SK-N-MC (cell line): ENCODE data around the gene ATP9B.
"Not testable (repeated sequence)": the region's sequence is repeated elsewhere in the genome, so short reads cannot be mapped to it uniquely, and the experiment has no call there.

ENCODE experiments used
- DNase-seq: peaks from one replicate; pipeline ENCODE4 v3.0.0-alpha.2; 2011; ENCODE audit warnings: low read depth, low spot score
- H3K27ac ChIP-seq: fragments of 200-600 bp; sonication (generic); 2 replicates; pipeline ENCODE4 v1.5.1; 2016; ENCODE audit warnings: mixed run types
- H3K36me3 ChIP-seq: fragments of 200-600 bp; sonication (generic); 2 replicates; pipeline ENCODE4 v1.6.1; 2017; ENCODE audit warnings: antibody characterized with exemption, low read length, mixed read lengths; ENCODE audit not compliant: insufficient read depth
- H3K4me3 ChIP-seq: fragments of 200-600 bp; sonication (generic); 2 replicates; pipeline ENCODE4 v1.5.1; 2016
- H3K9ac ChIP-seq: fragments of 200-600 bp; sonication (generic); 2 replicates; pipeline ENCODE4 v1.8.0; 2017; ENCODE audit warnings: mixed run types, mixed read lengths; ENCODE audit not compliant: insufficient read length
- H3K9me3 ChIP-seq: fragments of 200-600 bp; sonication (generic); 2 replicates; pipeline ENCODE4 v1.6.1; 2017; ENCODE audit warnings: low read depth, mild to moderate bottlenecking, antibody characterized with exemption, low read length, moderate library complexity, mixed read lengths
- EZH2 ChIP-seq: fragments of 200-600 bp; sonication (generic); IDR thresholded peaks from one replicate; pipeline ENCODE4 v1.6.1; 2017; ENCODE audit warnings: antibody characterized with exemption
- FOXP2 ChIP-seq: optimal IDR thresholded peaks from 2 replicates; pipeline ENCODE3; 2011; ENCODE audit warnings: mild to moderate bottlenecking, moderate library complexity; ENCODE audit not compliant: insufficient read depth; ENCODE audit errors: extremely low read length, control extremely low read depth
- POLR2AphosphoS5 ChIP-seq: IDR thresholded peaks from 2 replicates; pipeline ENCODE4 v1.6.1; 2012; ENCODE audit warnings: mild to moderate bottlenecking, low read depth, low read length, borderline replicate concordance

ATP9B gene

DNA sequence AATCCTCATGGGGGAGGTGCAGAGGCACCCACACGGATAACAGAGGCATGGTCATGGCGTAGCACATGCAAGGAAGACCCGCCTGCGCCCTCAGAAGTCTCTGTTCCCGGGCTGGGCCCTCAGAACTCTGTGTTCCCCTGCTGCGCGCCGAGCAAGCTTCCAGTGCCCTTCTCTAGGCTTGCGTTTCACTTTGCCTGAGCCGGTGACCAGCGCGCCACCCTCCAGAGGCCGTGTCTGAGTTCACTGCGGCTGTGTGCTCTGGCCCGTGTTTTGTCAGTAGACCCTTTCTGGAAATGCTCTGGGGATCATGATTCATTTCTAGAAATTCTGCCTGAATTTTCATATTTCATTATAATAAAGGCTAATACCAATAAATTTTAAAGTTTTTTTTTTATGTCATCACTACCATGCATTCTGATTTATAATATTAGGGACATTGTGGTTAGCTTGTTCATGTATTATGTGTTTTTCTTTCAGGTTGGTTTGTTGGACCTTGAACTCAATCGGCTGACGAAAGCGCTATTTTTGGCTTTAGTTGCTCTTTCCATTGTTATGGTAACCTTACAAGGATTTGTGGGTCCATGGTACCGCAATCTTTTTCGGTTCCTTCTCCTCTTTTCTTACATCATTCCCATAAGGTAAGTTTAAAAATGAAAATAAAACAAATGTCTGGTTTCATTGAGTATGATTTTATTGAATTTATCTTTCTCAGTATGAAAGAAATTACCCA, 183.9 kb downstream of the ATP9B start:
- no peak for TF ChIP-seq EZH2
- TF ChIP-seq POLR2AphosphoS5 = no peak
- TF ChIP-seq FOXP2 = no peak
- no peak for DNase-seq
- H3K9me3 ChIP-seq = no peaks in the 10 kb centered on the region
- H3K9ac ChIP-seq = no peak overlapping the region
- no peaks in the 10 kb centered on the region for H3K36me3 ChIP-seq
- no peak overlapping the region for H3K27ac ChIP-seq
- H3K4me3 ChIP-seq = no peak overlapping the region

- Histone ChIP-seq H3K9ac (no peak overlapping the region), H3K27ac (no peak overlapping the region), H3K4me3 (no peak overlapping the region), H3K9me3 (no peaks in the 10 kb centered on the region), H3K36me3 (no peaks in the 10 kb centered on the region)
- no peak for DNase-seq
- TF ChIP-seq FOXP2 (no peak), EZH2 (no peak), POLR2AphosphoS5 (no peak)
These were observed 188.3 kb downstream of the ATP9B start for GRCh38 chr18:79257480-79257879.

- Histone ChIP-seq H3K36me3 (no peaks in the 10 kb centered on the region), H3K4me3 (no peak overlapping the region), H3K9ac (no peak overlapping the region), H3K27ac (no peak overlapping the region), H3K9me3 (no peaks in the 10 kb centered on the region)
- TF ChIP-seq POLR2AphosphoS5 (no peak), FOXP2 (no peak), EZH2 (no peak)
- no peak for DNase-seq
These were observed 189.3 kb downstream of the ATP9B start for GRCh38 chr18:79258447-79258846.

DNA sequence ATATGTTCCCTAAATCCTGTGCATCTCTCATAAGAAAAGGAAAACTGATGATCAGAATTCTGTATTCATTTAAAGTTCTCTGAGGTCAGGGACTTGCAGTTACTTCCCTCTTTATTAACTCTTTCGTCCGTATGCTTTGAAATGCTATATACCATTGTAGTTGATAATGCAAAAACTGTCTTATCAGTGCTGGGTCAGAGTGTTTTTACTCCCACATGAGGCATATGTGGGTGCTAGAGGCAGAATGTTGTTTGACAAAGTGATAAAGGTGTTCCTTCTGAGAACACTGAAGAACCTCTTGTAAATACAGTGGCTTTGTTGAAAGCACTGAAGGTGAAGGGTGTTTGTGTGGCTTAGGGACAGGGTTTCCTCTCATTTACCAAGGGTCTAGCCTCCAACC, 190.0 kb downstream of the ATP9B start:
- Histone ChIP-seq H3K36me3 (no peaks in the 10 kb centered on the region), H3K27ac (no peak overlapping the region), H3K9me3 (no peaks in the 10 kb centered on the region), H3K9ac (no peak overlapping the region), H3K4me3 (no peak overlapping the region)
- no peak for TF ChIP-seq EZH2
- no peak for TF ChIP-seq FOXP2
- TF ChIP-seq POLR2AphosphoS5 = no peak
- DNase-seq = no peak

DNA sequence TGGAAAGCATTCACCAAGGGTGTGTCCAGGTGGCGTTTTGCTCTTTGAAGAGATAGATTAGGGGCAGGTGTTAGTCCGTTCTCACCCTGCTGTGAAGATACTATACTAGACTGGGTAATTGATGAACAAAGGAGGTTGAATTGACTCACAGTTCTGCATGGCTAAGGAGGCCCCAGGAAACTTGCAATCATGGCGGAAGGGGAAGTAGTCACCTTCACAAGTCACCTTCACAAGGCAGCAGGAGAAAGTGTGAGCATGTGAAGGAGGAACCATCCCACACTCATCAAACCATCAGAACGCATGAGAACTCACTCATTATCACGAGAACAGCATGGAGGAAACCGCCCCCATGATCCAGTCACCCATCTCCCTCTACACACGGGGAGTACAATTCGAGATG, 190.8 kb downstream of the ATP9B start:
- TF ChIP-seq EZH2 (no peak), FOXP2 (no peak), POLR2AphosphoS5 (no peak)
- no peak overlapping the region for H3K27ac ChIP-seq
- H3K9ac ChIP-seq = no peak overlapping the region
- H3K9me3 ChIP-seq = no peaks in the 10 kb centered on the region
- no peak for DNase-seq
- no peak overlapping the region for H3K4me3 ChIP-seq
- no peaks in the 10 kb centered on the region for H3K36me3 ChIP-seq

- Histone ChIP-seq H3K9ac (no peak overlapping the region), H3K27ac (no peak overlapping the region), H3K9me3 (no peaks in the 10 kb centered on the region), H3K36me3 (no peaks in the 10 kb centered on the region), H3K4me3 (no peak overlapping the region)
- TF ChIP-seq FOXP2 (no peak), POLR2AphosphoS5 (no peak), EZH2 (no peak)
- no peak for DNase-seq
These were observed 191.3 kb downstream of the ATP9B start for GRCh38 chr18:79260510-79260909.

GRCh38 chr18:79265068-79265467, 195.9 kb downstream of the ATP9B start:
- not testable (repeated sequence) for H3K9me3 ChIP-seq, H3K36me3 ChIP-seq, H3K9ac ChIP-seq, H3K27ac ChIP-seq, H3K4me3 ChIP-seq, DNase-seq

DNA sequence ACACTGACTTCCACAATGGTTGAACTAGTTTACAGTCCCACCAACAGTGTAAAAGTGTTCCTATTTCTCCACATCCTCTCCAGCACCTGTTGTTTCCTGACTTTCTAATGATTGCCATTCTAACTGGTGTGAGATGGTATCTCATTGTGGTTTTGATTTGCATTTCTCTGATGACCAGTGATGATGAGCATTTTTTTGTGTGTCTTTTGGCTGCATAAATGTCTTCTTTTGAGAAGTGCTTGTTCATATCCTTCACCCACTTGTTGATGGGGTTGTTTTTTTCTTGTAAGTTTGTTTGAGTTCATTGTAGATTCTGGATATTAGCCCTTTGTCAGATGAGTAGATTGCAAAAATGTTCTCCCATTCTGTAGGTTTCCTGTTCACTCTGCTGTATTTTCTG, 202.6 kb downstream of the ATP9B start:
- H3K9ac ChIP-seq, H3K36me3 ChIP-seq, H3K9me3 ChIP-seq, H3K4me3 ChIP-seq, DNase-seq, H3K27ac ChIP-seq: not testable (repeated sequence)

DNA sequence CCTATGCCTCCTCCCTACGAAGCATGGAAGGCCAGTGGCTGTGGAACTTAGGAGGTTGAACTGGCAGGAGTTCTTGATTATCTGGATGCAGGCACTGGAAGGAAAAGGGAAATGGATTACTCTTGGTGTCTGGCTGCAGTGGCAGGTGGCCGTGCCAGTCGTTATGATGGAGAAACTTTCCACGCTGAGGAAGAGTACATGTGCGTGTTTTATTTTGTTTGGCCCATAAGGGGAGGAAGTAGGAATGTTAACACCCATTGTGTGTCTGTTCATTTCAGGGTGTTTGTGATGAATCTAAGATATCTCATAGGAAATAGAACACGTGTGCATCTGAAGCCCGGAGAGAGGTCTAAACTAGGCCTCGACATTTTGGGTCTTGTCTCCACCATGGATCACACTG, 203.7 kb downstream of the ATP9B start:
- Histone ChIP-seq H3K9ac (no peak overlapping the region), H3K4me3 (no peak overlapping the region), H3K36me3 (no peaks in the 10 kb centered on the region), H3K27ac (no peak overlapping the region), H3K9me3 (no peaks in the 10 kb centered on the region)
- no peak for DNase-seq
- no peak for TF ChIP-seq EZH2
- no peak for TF ChIP-seq FOXP2
- no peak for TF ChIP-seq POLR2AphosphoS5

DNA sequence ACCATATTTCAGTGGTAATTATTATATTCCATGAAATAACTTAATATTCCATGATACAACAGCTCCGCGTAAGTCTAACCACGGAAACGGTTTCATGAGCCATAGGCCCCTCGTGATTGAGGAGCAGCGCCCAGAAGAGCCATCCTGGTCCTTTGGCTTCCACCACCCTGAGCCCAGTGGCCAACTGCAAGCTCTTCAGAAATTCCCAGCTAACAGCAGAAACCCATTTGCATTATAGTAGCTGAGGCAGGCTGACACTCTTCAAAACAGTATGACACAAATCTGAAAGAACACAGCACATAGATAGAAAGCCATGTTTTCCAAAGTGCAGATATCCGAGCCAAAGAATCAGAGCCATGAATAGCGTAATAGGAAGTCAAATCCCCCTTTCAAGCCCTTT, 205.6 kb downstream of the ATP9B start:
- H3K4me3 ChIP-seq = no peak overlapping the region
- TF ChIP-seq POLR2AphosphoS5 (no peak), EZH2 (no peak), FOXP2 (no peak)
- H3K9ac ChIP-seq = no peak overlapping the region
- no peak overlapping the region for H3K27ac ChIP-seq
- no peaks in the 10 kb centered on the region for H3K36me3 ChIP-seq
- no peak for DNase-seq
- H3K9me3 ChIP-seq = no peaks in the 10 kb centered on the region
